Neural cell (in vitro differentiated cells): ENCODE results near the gene LACC1. TPM values are rescaled to one million over a fixed set of nuclear protein-coding genes. Genes with fewer than 3 reads are reported as not detected.

ENCODE experiments used
- H2AFZ ChIP-seq: fragments of 200-600, 300-800 bp; sonication (generic), shearing (Covaris generic); 2 replicates; pipeline ENCODE4 v1.6.0; 2014; ENCODE audit warnings: low read depth, mild to moderate bottlenecking, antibody characterized with exemption, low read length, moderate library complexity
- H3F3A ChIP-seq: fragments of 200-600 bp; shearing (Covaris generic); 2 replicates; pipeline ENCODE4 v1.6.1; 2016; ENCODE audit warnings: mild to moderate bottlenecking, moderate library complexity, mixed read lengths, antibody characterized with exemption, low read length; ENCODE audit not compliant: insufficient read depth, poor library complexity, severe bottlenecking
- H3K27ac ChIP-seq: fragments of 200-600, 300-800 bp; sonication (generic), shearing (Covaris generic); 2 replicates; pipeline ENCODE4 v1.5.1; 2014; ENCODE audit warnings: mild to moderate bottlenecking, low read length, moderate library complexity
- H3K27me3 ChIP-seq: fragments of 300-800, 200-600 bp; sonication (generic), shearing (Covaris generic); 2 replicates; pipeline ENCODE4 v1.6.0; 2014; ENCODE audit warnings: mild to moderate bottlenecking, low read depth, low read length, moderate library complexity; ENCODE audit not compliant: insufficient read depth
- H3K36me3 ChIP-seq: fragments of 300-800, 200-600 bp; sonication (generic), shearing (Covaris generic); 2 replicates; pipeline ENCODE4 v1.5.1; 2014; ENCODE audit warnings: mild to moderate bottlenecking, antibody characterized with exemption, low read length, moderate library complexity; ENCODE audit not compliant: insufficient read depth
- H3K4me2 ChIP-seq: fragments of 300-800, 200-600 bp; sonication (generic), shearing (Covaris generic); 2 replicates; pipeline ENCODE4 v1.6.0; 2014; ENCODE audit warnings: mild to moderate bottlenecking, low read length
- H3K4me3 ChIP-seq: fragments of 300-800, 200-600 bp; sonication (generic), shearing (Covaris generic); 2 replicates; pipeline ENCODE4 v1.5.1; 2014; ENCODE audit warnings: mild to moderate bottlenecking, low read length, moderate library complexity
- H3K79me2 ChIP-seq: fragments of 200-600 bp; shearing (Covaris generic); replicated peaks from 2 replicates; pipeline ENCODE4 v1.6.0; 2014; ENCODE audit warnings: mild to moderate bottlenecking, low read length, moderate library complexity; ENCODE audit not compliant: insufficient read depth
- H3K9ac ChIP-seq: fragments of 300-800, 200-600 bp; sonication (generic), shearing (Covaris generic); 2 replicates; pipeline ENCODE4 v1.6.1; 2016; ENCODE audit warnings: mild to moderate bottlenecking, low read length, mixed read lengths
- H3K9me2 ChIP-seq: fragments of 200-600 bp; shearing (Covaris generic); 2 replicates; pipeline ENCODE4 v1.6.1; 2016; ENCODE audit warnings: mild to moderate bottlenecking, low read length, mixed read lengths; ENCODE audit not compliant: insufficient read depth
- H3K9me3 ChIP-seq: fragments of 200-600, 300-800 bp; sonication (generic), shearing (Covaris generic); 2 replicates; pipeline ENCODE4 v1.6.1; 2016; ENCODE audit warnings: mild to moderate bottlenecking, mixed run types, low read length, moderate library complexity, mixed read lengths
- H4K20me1 ChIP-seq: fragments of 200-600 bp; shearing (Covaris generic); 2 replicates; pipeline ENCODE4 v1.6.1; 2016; ENCODE audit warnings: mild to moderate bottlenecking, mixed run types; ENCODE audit not compliant: insufficient read depth
- CTCF ChIP-seq: fragments of 450-650 bp; IDR thresholded peaks from 2 replicates; pipeline ENCODE4 v1.5.1; 2014; ENCODE audit warnings: antibody characterized with exemption, mild to moderate bottlenecking, moderate library complexity; ENCODE audit not compliant: poor library complexity, severe bottlenecking
- EP300 ChIP-seq: fragments of 450-650 bp; conservative IDR thresholded peaks from 2 replicates; pipeline ENCODE4 v1.6.1; 2014; ENCODE audit warnings: antibody characterized with exemption, mild to moderate bottlenecking, moderate library complexity; ENCODE audit not compliant: poor library complexity, severe bottlenecking
- EZH2 ChIP-seq: fragments of 200-600, 300-800 bp; shearing (Covaris generic), sonication (generic); IDR thresholded peaks from 2 replicates; pipeline ENCODE4 v1.6.1; 2014; ENCODE audit warnings: antibody characterized with exemption, low read length, borderline replicate concordance, mild to moderate bottlenecking; ENCODE audit not compliant: insufficient read depth, poor library complexity, severe bottlenecking
- MXI1 ChIP-seq: fragments of 450-650 bp; conservative IDR thresholded peaks from 2 replicates; pipeline ENCODE4 v1.6.1; 2014; ENCODE audit warnings: antibody characterized with exemption, mild to moderate bottlenecking; ENCODE audit not compliant: poor library complexity, severe bottlenecking
- POLR2AphosphoS5 ChIP-seq: IDR thresholded peaks from 2 replicates; pipeline ENCODE4 v1.6.1; 2012
- RAD21 ChIP-seq: fragments of 450-650 bp; conservative IDR thresholded peaks from 2 replicates; pipeline ENCODE4 v1.6.1; 2014; ENCODE audit warnings: antibody characterized with exemption, mild to moderate bottlenecking, moderate library complexity
- REST ChIP-seq: IDR thresholded peaks from 2 replicates; pipeline ENCODE4 v1.6.1; 2012; ENCODE audit warnings: borderline replicate concordance
- SMC3 ChIP-seq: fragments of 450-650 bp; conservative IDR thresholded peaks from 2 replicates; pipeline ENCODE4 v1.6.1; 2014; ENCODE audit warnings: antibody characterized with exemption, mild to moderate bottlenecking, moderate library complexity; ENCODE audit not compliant: poor library complexity
- TAF1 ChIP-seq: IDR thresholded peaks from 2 replicates; pipeline ENCODE4 v1.6.1; 2012; ENCODE audit warnings: low read depth
- polyA plus RNA-seq: library from polyadenylated mRNA; depleted of rRNA; stranded (reverse); fragments of >200 nt; gene quantifications from 2 replicates; pipeline ENCODE4 v1.2.3, GENCODE V29; 2014

The LACC1 gene
- polyA plus RNA-seq, 1 donor from 2014 or later: 2.2 TPM

DNA sequence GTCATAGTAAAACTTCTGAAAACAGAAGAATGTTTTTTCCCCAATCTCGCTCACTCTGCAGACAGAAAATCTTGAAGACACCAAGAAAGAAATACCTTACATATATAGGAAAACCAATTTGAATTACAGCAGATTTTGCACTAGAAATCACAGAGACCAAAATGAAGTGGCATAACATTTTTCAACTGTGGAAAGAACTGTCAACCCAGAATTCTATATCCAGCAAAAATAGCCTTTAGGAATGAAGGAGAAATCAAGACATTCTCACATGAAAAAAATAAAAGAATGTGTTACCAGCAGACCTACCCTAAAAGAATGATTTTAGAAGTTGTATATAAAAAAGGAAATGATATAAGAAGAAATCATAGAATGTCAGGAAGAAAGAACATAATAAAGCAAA, 28.8 kb upstream of the LACC1 start:
- TF ChIP-seq POLR2AphosphoS5 (no peak), SMC3 (no peak), EZH2 (no peak), EP300 (no peak), REST (no peak), RAD21 (no peak), MXI1 (no peak), CTCF (no peak), TAF1 (no peak)
- no peaks in the 10 kb centered on the region for H3K9me3 ChIP-seq
- no peak overlapping the region for H3K4me2 ChIP-seq
- peaks cover 3% of the 10 kb centered on the region for H3K36me3 ChIP-seq
- H3F3A ChIP-seq: no peaks in the 10 kb centered on the region
- H3K9me2 ChIP-seq: no peaks in the 10 kb centered on the region
- no peaks in the 10 kb centered on the region for H3K79me2 ChIP-seq
- H4K20me1 ChIP-seq: no peaks in the 10 kb centered on the region
- H3K27ac ChIP-seq: no peak overlapping the region
- no peak overlapping the region for H3K9ac ChIP-seq
- H2AFZ ChIP-seq: no peak overlapping the region
- H3K27me3 ChIP-seq: no peaks in the 10 kb centered on the region
- no peak overlapping the region for H3K4me3 ChIP-seq

GRCh38 chr13:43852923-43853404, 26.7 kb upstream of the LACC1 start:
- TF ChIP-seq CTCF (no peak), POLR2AphosphoS5 (no peak), SMC3 (no peak), EZH2 (no peak), EP300 (no peak), RAD21 (no peak), MXI1 (no peak), TAF1 (no peak), REST (no peak)
- H3K27me3 ChIP-seq: no peaks in the 10 kb centered on the region
- H3K79me2 ChIP-seq: no peaks in the 10 kb centered on the region
- H4K20me1 ChIP-seq: no peaks in the 10 kb centered on the region
- no peak overlapping the region for H3K4me2 ChIP-seq
- no peaks in the 10 kb centered on the region for H3K9me3 ChIP-seq
- no peak overlapping the region for H3K27ac ChIP-seq
- H3F3A ChIP-seq: no peaks in the 10 kb centered on the region
- H2AFZ ChIP-seq: no peak overlapping the region
- no peak overlapping the region for H3K4me3 ChIP-seq
- H3K9me2 ChIP-seq: no peaks in the 10 kb centered on the region
- H3K9ac ChIP-seq: no peak overlapping the region
- H3K36me3 ChIP-seq: peaks cover 3% of the 10 kb centered on the region
